Muscle of back (tissue), 13 donors: Measurements from ENCODE around the gene DOLPP1. TPM values are rescaled to one million over a fixed set of nuclear protein-coding genes. Genes with fewer than 3 reads are reported as not detected.
"Not testable (repeated sequence)": the region's sequence is repeated elsewhere in the genome, so short reads cannot be mapped to it uniquely, and the experiment has no call there.

Source experiments
- DNase-seq, 3 donors: peaks; one replicate each; pipeline versions ENCODE4 v3.0.0 to v3.0.0-alpha.2; 2013
- long read RNA-seq, 9 donors: transcript quantifications; one replicate each; lab custom pipeline, GENCODE V29; 2026
- polyA plus RNA-seq, 10 donors: library from polyadenylated mRNA; unstranded; fragments of 120-200 nt; gene quantifications; one replicate each; pipeline ENCODE4 v1.2.1, GENCODE V29; 2013; ENCODE audit not compliant: insufficient read length in 10 of 10

DOLPP1 gene
- polyA plus RNA-seq, result 10 to 100 TPM in 2 of 10 donors, 1 to 10 TPM in 8; 7.6 to 12.9 (median 8.8) TPM
- long read RNA-seq, donor 1, transcript DOLPP1-202 (8 exons, 2,177 nt), result major isoform, 5 of 16 reads
- long read RNA-seq, donor 1, partial matches to known transcripts, result 10 of 16 reads
- long read RNA-seq, donor 1, other reads (novel, unspliced or antisense), result 0 of 16 reads
- long read RNA-seq, donor 2, partial matches to known transcripts, result 0 of 2 reads
- long read RNA-seq, donor 2, other reads (novel, unspliced or antisense), result 0 of 2 reads
- long read RNA-seq, donor 3, result 0 reads
- long read RNA-seq, donor 4, partial matches to known transcripts, result 5 of 7 reads
- long read RNA-seq, donor 4, other reads (novel, unspliced or antisense), result 0 of 7 reads
- long read RNA-seq, donor 5, partial matches to known transcripts, result 0 of 1 reads
- long read RNA-seq, donor 5, other reads (novel, unspliced or antisense), result 0 of 1 reads
- long read RNA-seq, donor 6, partial matches to known transcripts, result 0 of 3 reads
- long read RNA-seq, donor 6, other reads (novel, unspliced or antisense), result 0 of 3 reads
- long read RNA-seq, donor 7, result 0 reads
- long read RNA-seq, donor 8, partial matches to known transcripts, result 8 of 9 reads
- long read RNA-seq, donor 8, other reads (novel, unspliced or antisense), result 0 of 9 reads
- long read RNA-seq, donor 9, result 0 reads

DNA sequence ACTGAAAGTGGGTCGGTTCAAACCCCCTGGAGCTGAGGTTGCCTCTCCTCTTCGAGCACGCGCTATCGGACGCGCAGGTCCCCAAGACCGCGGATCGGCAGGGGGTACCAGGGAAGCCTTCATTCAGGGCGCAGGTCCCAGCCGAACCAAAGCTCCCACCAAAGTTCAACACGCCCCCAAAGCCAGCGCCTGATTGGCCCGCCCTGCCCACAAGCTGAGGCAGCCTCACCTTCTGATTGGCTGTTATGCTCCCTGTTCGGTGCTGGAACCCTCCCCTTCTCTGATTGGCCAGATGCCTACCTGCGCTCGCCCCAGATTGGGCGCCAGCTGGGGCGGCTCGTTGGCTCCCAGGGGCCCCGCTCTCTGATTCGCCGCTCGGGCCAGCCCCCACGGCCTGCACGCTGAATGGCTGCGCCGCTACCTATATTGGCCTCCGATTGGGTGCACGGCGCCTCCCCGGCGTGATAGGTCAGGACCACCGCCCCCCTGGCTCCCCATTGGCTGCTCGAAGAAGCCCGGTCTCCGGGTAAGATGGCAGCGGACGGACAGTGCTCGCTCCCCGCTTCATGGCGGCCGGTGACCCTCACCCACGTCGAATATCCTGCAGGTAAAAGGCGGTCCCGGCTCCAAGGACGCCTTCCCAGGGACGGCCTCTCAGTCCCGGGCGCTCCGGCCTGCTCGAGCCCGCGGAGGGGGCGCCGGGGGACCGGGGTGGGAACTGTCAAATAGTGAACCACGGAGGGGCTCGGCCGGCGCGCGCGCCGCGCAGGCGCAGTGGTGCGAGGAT, at the start of gene DOLPP1:
Gene DOLPP1 (plus strand): TSS at position 511 of the 787 bp plus-strand sequence. CDS start 21 bp downstream, at position 532.
- peak; percentile 99 to 100 (median 99) for DNase-seq

- DNase-seq, result no peak
These were observed 49.4 kb upstream of the DOLPP1 start for GRCh38 chr9:129031514-129031913.

DNA sequence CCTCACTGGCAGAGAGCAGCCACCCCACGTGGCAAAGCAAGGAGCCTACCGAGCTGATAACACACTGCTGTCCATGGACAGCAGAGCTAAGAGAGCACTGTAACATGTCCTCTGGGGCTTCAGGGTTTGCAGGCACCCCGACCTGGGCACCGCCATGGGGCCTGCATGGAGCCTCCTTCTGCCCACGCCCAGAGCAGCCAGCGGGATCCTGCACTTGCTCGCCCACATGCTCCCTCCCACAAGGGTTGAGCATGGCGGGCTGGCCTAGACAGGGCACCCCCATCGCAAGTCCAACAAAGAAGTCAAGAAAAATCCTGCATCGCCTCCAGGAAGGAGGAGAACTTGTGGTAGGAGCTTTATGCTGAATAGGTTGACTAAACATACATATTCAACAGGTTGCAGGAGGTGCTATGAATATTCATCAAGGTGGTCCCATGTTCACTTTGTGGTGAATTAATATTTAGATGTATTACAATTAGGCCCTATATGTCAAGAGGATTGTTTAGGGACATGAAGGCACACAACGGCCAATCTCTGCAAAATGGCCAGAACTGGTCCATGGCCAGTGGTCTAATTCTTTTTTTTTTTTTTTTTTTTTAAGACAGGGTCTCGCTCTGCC, 48.3 kb upstream of the DOLPP1 start:
- no peak for DNase-seq

DNA sequence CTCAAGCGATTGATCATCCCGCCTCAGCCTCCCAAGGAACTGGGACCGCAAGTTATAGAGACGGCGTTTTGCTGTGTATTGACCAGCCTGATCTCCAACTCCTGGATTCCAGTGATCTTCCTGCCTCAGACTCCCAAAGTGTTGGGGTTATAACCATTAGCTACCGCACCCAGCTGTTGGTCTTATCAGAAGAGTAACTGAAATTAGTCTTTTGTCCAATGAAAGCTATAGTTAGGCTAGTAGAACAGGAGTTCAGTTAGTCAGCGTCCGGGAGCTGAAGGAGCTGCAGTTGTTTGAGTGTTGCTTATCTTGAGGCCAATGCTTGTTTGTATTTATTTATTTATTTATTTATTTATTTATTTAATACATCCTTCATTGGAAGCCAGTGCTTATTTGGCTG, 47.7 kb upstream of the DOLPP1 start:
- DNase-seq, result no peak

- not testable (repeated sequence) for DNase-seq
These were observed 45.1 kb upstream of the DOLPP1 start for GRCh38 chr9:129035838-129036237.

- DNase-seq, result peak; percentile 99 to 100 (median 99)
These were observed 44.5 kb upstream of the DOLPP1 start, which contains the start of gene MIGA2 for GRCh38 chr9:129036241-129036922. MIGA2 (plus strand) TSS chr9:129036626; CDS start chr9:129040595, 3,969 bp downstream.

DNA sequence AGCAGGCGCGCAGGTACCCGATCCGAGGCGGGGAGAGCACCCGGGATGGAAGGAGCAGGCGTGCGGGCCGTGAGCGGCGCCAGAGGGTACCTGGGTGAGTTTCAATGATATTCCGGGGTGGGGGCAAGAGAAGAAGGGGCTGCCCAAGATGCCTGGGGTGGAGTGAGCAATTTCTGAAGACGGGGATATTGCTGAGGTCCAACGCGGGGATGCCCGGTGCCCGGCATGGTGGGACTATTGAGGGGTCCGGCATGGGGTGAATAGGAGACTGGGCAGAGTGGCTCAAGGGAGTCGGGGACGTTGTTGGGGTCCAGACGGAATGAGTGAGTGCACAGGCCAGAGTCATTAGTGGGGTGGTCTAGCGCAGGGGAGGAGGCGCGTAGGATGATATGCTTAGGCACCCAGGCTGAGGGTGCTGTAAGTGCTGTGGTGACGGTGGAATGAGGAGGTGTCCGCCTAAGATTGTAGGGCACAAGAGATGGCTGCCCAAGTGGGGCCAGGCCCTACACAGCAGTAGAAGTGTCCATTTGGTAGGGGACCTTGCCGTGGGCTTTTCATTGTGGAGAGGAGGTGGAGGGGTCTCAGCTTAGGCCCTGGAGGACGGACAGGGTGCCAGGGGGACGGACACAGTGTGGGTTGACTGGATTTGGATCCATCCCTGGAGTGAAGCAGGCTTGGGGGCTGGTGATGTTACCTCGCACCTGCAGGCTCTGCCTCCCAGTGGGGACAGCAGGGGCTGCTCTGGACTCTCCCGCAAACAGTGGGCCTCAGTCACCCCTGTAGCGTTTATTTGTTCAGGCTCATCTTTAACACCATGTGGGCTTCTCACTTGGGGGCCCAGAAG, 43.8 kb upstream of the DOLPP1 start:
- DNase-seq, result no peak

GRCh38 chr9:129037767-129038098, 43.2 kb upstream of the DOLPP1 start:
- DNase-seq, result no peak

- peak in 1 of 3 donors; percentile 49 for DNase-seq
These were observed 42.6 kb upstream of the DOLPP1 start for GRCh38 chr9:129038109-129038852.

- no peak for DNase-seq
These were observed 40.7 kb upstream of the DOLPP1 start for GRCh38 chr9:129040113-129040643.

- DNase-seq, result no peak
These were observed 38.9 kb upstream of the DOLPP1 start for GRCh38 chr9:129042016-129042415.

DNA sequence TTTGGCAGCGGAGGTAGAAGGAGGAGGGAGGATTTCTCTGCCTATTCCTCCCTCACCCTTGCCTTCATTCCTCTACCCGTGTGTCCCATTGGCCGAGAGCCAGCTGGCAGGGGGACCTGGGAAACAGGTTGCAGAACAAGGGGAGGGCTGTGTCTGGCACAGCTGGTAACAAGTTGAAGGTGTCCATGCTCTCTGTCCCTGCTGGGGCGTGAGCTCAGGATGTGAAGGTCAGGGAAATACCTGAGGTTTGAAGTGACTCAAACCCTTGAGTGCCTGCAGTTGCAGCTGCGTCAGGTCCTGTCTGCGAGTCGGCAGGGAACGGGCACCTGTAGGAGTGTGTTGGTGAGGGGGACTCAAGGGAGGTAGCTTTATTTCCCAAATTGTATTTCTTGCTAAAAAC, 28.3 kb upstream of the DOLPP1 start:
- DNase-seq, result no peak

DNA sequence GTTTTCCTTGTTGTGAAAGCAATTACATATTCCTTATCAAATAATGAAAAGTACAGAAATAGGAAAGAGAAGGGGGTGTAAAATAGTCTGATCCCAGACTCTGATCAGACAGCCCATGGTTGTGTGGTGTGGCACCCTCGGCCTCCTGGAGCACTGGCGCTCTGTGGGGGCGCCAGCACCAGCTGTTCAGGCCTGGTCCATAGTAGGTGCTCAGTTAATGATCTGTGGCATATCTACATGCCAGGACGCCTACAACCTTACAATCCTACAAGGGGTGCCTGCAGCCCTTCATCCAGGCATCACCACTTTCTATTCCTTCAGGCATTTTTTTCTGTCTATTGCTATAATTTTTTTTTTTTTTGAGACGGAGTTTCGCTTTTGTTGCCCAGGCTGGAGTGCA, 27.9 kb upstream of the DOLPP1 start:
- no peak for DNase-seq

GRCh38 chr9:129054163-129054851, 26.6 kb upstream of the DOLPP1 start:
- no peak for DNase-seq

- DNase-seq, result no peak
These were observed 21.7 kb upstream of the DOLPP1 start for GRCh38 chr9:129058965-129059795.

GRCh38 chr9:129059796-129060785, 20.8 kb upstream of the DOLPP1 start:
- DNase-seq, result no peak
